Spleen (tissue), 7 donors: ENCODE data around the gene CEP128.

ENCODE experiments used
- POLR2A ChIP-seq, 3 donors: fragments of 450-650 bp; IDR thresholded peaks; one replicate each; pipeline ENCODE4 v1.5.1; 2017; ENCODE audit warnings: antibody characterized with exemption in 3 of 3, mild to moderate bottlenecking in 1 of 3
- POLR2AphosphoS5 ChIP-seq, 3 donors: sonication (generic); formaldehyde crosslinking; IDR thresholded peaks; one replicate each; pipeline ENCODE4 v1.5.1; 2017; ENCODE audit warnings: antibody characterized with exemption in 3 of 3
- TF ChIP-seq, protein P1 (sequence below), 11 experiments: fragments of 200-600 bp in 7 of 11; fragments of 450-650 bp in 4 of 11; sonication (generic) in 4 of 11; IDR thresholded peaks in 8 of 11; conservative IDR thresholded peaks in 3 of 11; 1 replicate in 7 of 11; 2 replicates in 4 of 11; pipeline versions ENCODE4 v1.4.0 to v1.8.0; 2016 to 2021; ENCODE audit warnings: antibody characterized with exemption in 11 of 11, inconsistent platforms in 4 of 11, mild to moderate bottlenecking in 1 of 11
- donor health status: DM: no; HTN: no; CAD: no; lungs with moderate emphysema.
- donor health status: DM: no; HTN: no; CAD: no.
- donor health status: DM: no; HTN: no; CAD: no.

DNA sequence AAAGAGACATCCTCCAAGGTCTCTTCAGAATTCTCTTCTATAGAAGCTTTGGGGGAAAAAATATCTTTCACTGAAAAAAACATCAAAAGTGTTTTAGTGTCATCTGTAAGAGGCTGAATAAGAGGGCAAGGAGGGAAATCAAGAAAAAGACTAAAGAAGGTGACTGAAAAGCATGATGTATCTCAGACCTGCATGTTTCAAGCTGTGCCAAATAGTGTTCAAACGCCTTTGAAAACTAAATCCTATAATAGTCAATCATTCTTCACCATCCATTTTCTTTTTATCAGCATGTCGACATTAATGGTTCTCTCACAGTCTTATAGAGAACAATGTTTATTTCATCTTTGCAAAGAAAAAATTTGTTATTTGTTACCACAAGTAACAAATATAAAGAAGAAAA, 94.5 kb downstream of the CEP128 start:
- TF ChIP-seq, protein P1, sequence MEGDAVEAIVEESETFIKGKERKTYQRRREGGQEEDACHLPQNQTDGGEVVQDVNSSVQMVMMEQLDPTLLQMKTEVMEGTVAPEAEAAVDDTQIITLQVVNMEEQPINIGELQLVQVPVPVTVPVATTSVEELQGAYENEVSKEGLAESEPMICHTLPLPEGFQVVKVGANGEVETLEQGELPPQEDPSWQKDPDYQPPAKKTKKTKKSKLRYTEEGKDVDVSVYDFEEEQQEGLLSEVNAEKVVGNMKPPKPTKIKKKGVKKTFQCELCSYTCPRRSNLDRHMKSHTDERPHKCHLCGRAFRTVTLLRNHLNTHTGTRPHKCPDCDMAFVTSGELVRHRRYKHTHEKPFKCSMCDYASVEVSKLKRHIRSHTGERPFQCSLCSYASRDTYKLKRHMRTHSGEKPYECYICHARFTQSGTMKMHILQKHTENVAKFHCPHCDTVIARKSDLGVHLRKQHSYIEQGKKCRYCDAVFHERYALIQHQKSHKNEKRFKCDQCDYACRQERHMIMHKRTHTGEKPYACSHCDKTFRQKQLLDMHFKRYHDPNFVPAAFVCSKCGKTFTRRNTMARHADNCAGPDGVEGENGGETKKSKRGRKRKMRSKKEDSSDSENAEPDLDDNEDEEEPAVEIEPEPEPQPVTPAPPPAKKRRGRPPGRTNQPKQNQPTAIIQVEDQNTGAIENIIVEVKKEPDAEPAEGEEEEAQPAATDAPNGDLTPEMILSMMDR (IDR thresholded peaks at IDR 0.05 in 8 of 11, conservative IDR thresholded peaks at IDR 0.05 in 3 of 11): no peak
- TF ChIP-seq POLR2A (IDR thresholded peaks at IDR 0.05) (no peak), POLR2AphosphoS5 (IDR thresholded peaks at IDR 0.05) (no peak)
